Activated CD4-positive, alpha-beta memory T cell treated with anti-CD3 and anti-CD28 coated beads for 36 hours (primary cell): ENCODE data around the gene TSPAN8. TPM values are rescaled to one million over a fixed set of nuclear protein-coding genes. Genes with fewer than 3 reads are reported as not detected.
"Not testable (repeated sequence)": the region's sequence is repeated elsewhere in the genome, so short reads cannot be mapped to it uniquely, and the experiment has no call there.

ENCODE experiments used
- CTCF ChIA-PET: fragments of 350-600 bp; sonication (Branson Sonifier 250); formaldehyde crosslinking; loops from one replicate; lab custom pipeline; 2021; ENCODE audit warnings: antibody characterized with exemption, inconsistent platforms; lab: Charles Lee
- POLR2A ChIA-PET: fragments of 350-600 bp; sonication (Branson Sonifier 250); formaldehyde crosslinking; loops from one replicate; lab custom pipeline; 2021; ENCODE audit warnings: antibody characterized with exemption; lab: Charles Lee
- DNase-seq: peaks from one replicate; pipeline ENCODE4 v3.0.0-alpha.2; 2020
- H3K27ac Mint-ChIP-seq: one replicate; pipeline ENCODE4 v1.8.0; 2021; ENCODE audit warnings: mixed read lengths
- H3K27me3 Mint-ChIP-seq: one replicate; pipeline ENCODE4 v1.8.0; 2021; ENCODE audit warnings: mixed read lengths
- H3K36me3 Mint-ChIP-seq: one replicate; pipeline ENCODE4 v1.8.0; 2021; ENCODE audit warnings: mixed read lengths
- H3K4me1 Mint-ChIP-seq: one replicate; pipeline ENCODE4 v1.8.0; 2021; ENCODE audit warnings: low read depth, mixed read lengths
- H3K4me3 Mint-ChIP-seq: one replicate; pipeline ENCODE4 v1.8.0; 2021; ENCODE audit warnings: mild to moderate bottlenecking, mixed read lengths
- H3K9me3 Mint-ChIP-seq: one replicate; pipeline ENCODE4 v1.8.0; 2021; ENCODE audit warnings: mixed read lengths
- intact Hi-C: fragments of 100-400 bp; cut with micrococcal nuclease; formaldehyde crosslinking; loops from one replicate; pipeline ENCODE4 v1.15.1; 2023
- total RNA-seq, 2 experiments: library from RNA; stranded (reverse); gene quantifications; one replicate each; pipeline ENCODE4 v1.2.3, GENCODE V29; 2021

TSPAN8 gene
- total RNA-seq, 2 experiments from 2014 or later: not detected

DNA sequence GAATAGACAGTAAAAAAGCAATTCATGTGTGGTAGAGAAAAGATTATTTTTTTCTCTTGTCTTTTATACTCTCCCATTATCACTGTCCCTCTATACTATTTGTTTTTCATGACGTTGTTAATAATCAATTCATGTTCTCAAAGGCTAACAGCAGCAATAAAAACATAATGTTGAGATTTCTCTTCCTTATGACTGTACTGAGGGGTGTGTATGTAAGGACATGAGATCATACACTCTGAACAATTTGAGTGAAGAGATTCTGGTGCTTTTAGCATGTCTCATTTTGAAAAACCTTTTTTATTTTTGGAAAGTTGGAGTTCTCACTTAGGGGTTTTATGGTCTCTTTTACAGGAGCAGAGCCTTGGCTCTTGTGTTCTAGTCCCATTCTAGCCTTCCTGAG, 3.8 kb upstream of the TSPAN8 start:
- ChIA-PET POLR2A (no interaction called here), CTCF (no interaction called here)
- Mint-ChIP-seq H3K27ac (no peak overlapping the region), H3K9me3 (peaks cover under 1% of the 10 kb centered on the region), H3K4me1 (no peaks in the 10 kb centered on the region), H3K27me3 (no peaks in the 10 kb centered on the region), H3K36me3 (no peaks in the 10 kb centered on the region), H3K4me3 (no peak overlapping the region)
- DNase-seq: no peak
- intact Hi-C loops: no loop called here

DNA sequence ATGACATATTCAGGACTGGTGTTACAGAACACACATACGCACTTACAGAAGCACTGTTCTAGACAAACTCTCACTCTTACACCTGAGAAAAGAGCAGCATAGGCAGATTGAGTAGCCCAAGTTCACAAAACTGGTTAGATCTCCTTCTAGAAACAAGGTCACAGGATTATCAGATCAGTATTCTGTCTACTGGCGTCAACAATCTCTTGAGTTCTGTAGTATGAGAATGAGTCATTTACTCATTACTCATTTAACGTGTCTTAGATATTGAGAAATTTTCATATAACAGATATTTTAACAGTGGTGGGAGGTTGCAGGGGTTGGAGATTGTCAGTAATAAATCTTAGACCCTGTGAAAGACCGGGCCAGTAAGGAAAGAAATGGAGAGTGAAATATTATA, 2.8 kb upstream of the TSPAN8 start:
- CTCF ChIA-PET: no interaction called here
- H3K4me3 Mint-ChIP-seq: no peak overlapping the region
- DNase-seq: no peak
- H3K36me3 Mint-ChIP-seq: no peaks in the 10 kb centered on the region
- H3K9me3 Mint-ChIP-seq: no peaks in the 10 kb centered on the region
- no peaks in the 10 kb centered on the region for H3K4me1 Mint-ChIP-seq
- POLR2A ChIA-PET: no interaction called here
- H3K27ac Mint-ChIP-seq: no peak overlapping the region
- no peaks in the 10 kb centered on the region for H3K27me3 Mint-ChIP-seq
- intact Hi-C loops: no loop called here

DNA sequence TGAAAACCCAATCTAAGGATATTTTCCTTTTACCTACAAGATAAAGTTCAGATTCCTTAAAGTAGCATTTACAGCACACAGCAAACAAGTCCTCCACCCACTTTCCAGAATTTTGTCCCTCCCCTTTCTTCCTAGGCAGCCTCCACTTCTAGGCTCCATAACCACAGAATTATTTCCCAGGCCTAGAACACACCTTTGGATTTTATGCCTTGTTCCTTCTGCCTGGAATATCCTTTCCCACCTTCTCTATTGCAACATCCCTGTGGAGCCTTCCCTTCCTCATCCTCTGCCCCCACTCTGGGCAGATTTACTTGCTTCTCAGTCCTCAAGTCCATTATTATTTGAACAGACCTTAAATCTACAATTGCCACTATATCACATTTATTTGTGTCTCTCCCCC, 2.1 kb upstream of the TSPAN8 start:
- intact Hi-C loops: no loop called here
- CTCF ChIA-PET: no interaction called here
- DNase-seq: no peak
- Mint-ChIP-seq H3K36me3 (no peaks in the 10 kb centered on the region), H3K27me3 (no peaks in the 10 kb centered on the region), H3K9me3 (no peaks in the 10 kb centered on the region), H3K4me3 (no peak overlapping the region), H3K27ac (no peak overlapping the region), H3K4me1 (no peaks in the 10 kb centered on the region)
- POLR2A ChIA-PET: no interaction called here

DNA sequence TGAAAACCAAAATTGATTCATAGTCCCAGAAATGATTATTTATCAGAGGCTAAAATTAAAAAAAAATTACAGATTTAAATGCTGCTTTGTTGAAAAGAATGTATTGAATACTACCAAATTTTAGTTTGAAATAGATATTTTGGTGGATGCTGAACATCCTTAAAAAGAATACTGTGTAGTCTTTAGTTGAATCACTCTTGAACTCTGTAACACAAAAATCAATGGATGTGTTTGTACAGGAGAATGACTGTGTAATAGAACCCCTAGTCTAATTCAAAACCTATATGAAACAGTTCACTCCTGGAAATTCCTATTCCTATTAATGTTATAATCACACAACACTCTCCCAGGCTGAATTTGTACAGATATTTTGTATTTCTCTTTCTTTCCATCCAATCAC, 1.5 kb upstream of the TSPAN8 start:
- Mint-ChIP-seq H3K36me3 (no peaks in the 10 kb centered on the region), H3K9me3 (no peaks in the 10 kb centered on the region), H3K27me3 (no peaks in the 10 kb centered on the region), H3K27ac (no peak overlapping the region), H3K4me3 (no peak overlapping the region), H3K4me1 (no peaks in the 10 kb centered on the region)
- ChIA-PET POLR2A (no interaction called here), CTCF (no interaction called here)
- DNase-seq: no peak
- intact Hi-C loops: no loop called here

DNA sequence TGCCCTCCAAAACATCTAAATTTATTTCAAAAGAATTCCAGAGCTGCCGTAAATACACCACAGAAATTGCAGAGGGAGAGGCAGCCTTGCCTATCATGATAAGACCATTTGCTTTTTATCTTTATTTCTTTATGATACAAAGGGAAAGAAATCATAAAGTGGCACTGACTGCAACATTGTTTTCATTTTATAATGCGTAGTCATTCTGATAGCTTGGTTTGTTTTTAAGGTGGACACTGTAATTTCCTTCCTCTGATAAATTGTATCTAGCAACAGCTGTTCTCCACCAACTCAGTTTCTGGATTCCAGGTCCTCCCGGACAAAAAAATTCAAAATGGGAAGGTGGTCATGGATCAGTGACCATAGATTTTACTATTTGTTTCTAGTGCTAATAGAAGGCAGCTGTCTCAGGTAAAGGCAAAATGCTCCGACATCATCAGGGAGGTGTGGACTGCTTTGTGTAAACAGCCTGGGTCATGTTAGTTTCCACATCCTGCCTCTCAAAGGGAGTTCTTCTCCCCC, 623 bp upstream of the TSPAN8 start:
- no peaks in the 10 kb centered on the region for H3K36me3 Mint-ChIP-seq
- H3K4me1 Mint-ChIP-seq: no peaks in the 10 kb centered on the region
- ChIA-PET CTCF (no interaction called here), POLR2A (no interaction called here)
- H3K27me3 Mint-ChIP-seq: no peaks in the 10 kb centered on the region
- DNase-seq: no peak
- no peak overlapping the region for H3K27ac Mint-ChIP-seq
- no peaks in the 10 kb centered on the region for H3K9me3 Mint-ChIP-seq
- intact Hi-C loops: no loop called here
- no peak overlapping the region for H3K4me3 Mint-ChIP-seq

DNA sequence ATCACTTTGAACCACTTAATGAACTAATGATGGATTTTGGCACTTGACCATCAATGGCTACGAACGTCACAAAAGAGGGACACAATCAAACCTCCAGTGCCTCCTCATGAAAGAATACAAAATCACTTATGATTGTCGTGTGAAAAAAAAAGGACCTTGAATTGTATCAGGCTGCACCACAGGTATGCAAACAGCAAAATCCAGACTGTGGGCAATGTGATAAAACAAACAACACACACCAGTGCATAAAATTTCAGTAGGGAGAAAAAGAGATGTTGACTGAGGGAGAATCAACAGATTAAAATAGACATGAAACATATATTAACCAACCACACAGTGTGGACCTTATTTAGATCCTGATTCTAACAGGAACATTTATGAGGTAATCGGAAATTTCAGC, 2.6 kb downstream of the TSPAN8 start:
- POLR2A ChIA-PET: no interaction called here
- H3K27ac Mint-ChIP-seq: no peak overlapping the region
- H3K9me3 Mint-ChIP-seq: peaks cover 1% of the 10 kb centered on the region
- H3K27me3 Mint-ChIP-seq: no peaks in the 10 kb centered on the region
- CTCF ChIA-PET: no interaction called here
- H3K4me3 Mint-ChIP-seq: no peak overlapping the region
- DNase-seq: no peak
- no peaks in the 10 kb centered on the region for H3K4me1 Mint-ChIP-seq
- intact Hi-C loops: no loop called here
- no peaks in the 10 kb centered on the region for H3K36me3 Mint-ChIP-seq

DNA sequence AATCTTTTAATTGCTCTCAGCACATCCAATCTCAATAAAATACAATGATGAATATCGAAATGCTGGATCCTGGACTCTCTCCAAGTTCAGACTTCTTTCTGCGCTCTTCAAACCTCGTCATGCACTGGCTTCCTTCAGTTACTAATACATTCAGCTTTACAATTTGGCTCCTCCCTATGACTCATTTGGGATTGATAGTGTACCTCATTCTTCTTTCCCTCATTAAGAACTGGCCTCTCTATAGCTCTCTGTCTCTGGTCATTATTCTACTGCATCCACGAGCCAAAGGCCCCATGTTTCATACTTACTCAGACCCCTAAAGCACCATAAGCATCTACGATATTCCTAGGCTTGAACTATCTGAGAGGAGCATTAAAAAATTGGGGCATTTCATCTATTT, 4.9 kb downstream of the TSPAN8 start:
- Mint-ChIP-seq H3K4me1 (no peaks in the 10 kb centered on the region), H3K4me3 (no peak overlapping the region), H3K27ac (no peak overlapping the region), H3K27me3 (no peaks in the 10 kb centered on the region), H3K36me3 (no peaks in the 10 kb centered on the region), H3K9me3 (peaks cover 3% of the 10 kb centered on the region)
- intact Hi-C loops: no loop called here
- no peak for DNase-seq
- ChIA-PET CTCF (no interaction called here), POLR2A (no interaction called here)

DNA sequence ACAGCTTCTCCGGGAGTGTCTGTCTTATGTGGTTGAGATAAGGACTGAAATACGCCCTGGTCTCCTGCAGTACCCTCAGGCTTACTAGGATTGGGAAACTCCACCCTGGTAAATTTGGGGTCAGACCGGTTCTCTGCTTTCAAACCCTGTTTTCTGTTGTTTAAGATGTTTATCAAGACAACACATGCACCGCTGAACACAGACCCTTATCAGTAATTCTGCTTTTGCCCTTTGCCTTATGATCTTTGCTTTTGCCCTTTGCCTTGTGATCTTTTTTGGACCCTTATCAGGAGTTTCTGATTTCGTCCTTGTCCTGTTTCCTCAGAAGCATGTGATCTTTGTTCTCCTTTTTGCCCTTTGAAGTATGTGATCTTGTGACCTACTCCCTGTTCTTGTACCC, 7.8 kb downstream of the TSPAN8 start:
- intact Hi-C loops, DNase-seq, CTCF ChIA-PET, POLR2A ChIA-PET, H3K4me1 Mint-ChIP-seq, H3K27me3 Mint-ChIP-seq, H3K27ac Mint-ChIP-seq, H3K36me3 Mint-ChIP-seq, H3K4me3 Mint-ChIP-seq, H3K9me3 Mint-ChIP-seq: not testable (repeated sequence)

DNA sequence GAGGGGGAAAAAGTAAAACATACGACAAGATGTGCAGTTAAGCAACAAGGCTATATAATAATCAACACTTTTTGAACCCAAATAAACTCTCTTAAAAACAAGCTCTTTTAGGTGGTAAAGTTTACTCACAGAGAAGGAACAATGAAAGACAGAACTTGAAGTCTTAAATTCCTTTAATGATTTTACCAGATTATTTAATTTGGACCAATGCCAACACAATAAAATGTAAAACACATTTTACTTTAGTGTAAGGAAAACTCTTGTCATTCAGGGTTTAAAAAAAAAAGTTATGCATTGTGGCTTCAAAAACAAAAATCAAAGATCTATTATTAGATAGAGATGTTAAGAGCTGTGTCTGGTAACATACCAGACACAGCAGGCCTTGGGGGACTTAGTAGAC, 13.1 kb downstream of the TSPAN8 start:
- H3K27me3 Mint-ChIP-seq: no peaks in the 10 kb centered on the region
- CTCF ChIA-PET: no interaction called here
- H3K36me3 Mint-ChIP-seq: no peaks in the 10 kb centered on the region
- no peak overlapping the region for H3K4me3 Mint-ChIP-seq
- no peak overlapping the region for H3K27ac Mint-ChIP-seq
- no peaks in the 10 kb centered on the region for H3K4me1 Mint-ChIP-seq
- no peak for DNase-seq
- intact Hi-C loops: no loop called here
- POLR2A ChIA-PET: no interaction called here
- H3K9me3 Mint-ChIP-seq: no peaks in the 10 kb centered on the region

DNA sequence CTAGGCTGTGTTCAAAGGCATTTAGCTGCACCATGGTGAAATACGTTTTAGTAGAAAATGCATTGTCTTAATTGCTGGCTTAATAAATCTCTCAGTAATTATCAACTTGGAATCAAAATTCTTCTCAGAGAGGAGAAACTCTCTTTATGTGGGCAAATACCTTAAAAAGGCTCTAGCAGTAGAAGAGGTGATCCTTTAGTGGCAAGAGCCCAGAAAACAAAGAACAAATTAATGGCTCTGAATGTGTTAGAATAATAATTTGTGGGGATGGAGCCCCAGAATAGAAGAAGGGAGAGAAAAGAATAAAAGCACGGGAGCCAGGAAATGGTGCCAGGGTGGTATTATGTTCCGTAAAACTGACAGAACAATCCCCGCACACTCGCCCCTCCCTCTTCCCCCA, 14.8 kb downstream of the TSPAN8 start:
- POLR2A ChIA-PET: no interaction called here
- no peaks in the 10 kb centered on the region for H3K36me3 Mint-ChIP-seq
- no peak for DNase-seq
- no peak overlapping the region for H3K27ac Mint-ChIP-seq
- H3K4me1 Mint-ChIP-seq: no peaks in the 10 kb centered on the region
- H3K9me3 Mint-ChIP-seq: no peaks in the 10 kb centered on the region
- intact Hi-C loops: no loop called here
- CTCF ChIA-PET: no interaction called here
- H3K4me3 Mint-ChIP-seq: no peak overlapping the region
- no peaks in the 10 kb centered on the region for H3K27me3 Mint-ChIP-seq

DNA sequence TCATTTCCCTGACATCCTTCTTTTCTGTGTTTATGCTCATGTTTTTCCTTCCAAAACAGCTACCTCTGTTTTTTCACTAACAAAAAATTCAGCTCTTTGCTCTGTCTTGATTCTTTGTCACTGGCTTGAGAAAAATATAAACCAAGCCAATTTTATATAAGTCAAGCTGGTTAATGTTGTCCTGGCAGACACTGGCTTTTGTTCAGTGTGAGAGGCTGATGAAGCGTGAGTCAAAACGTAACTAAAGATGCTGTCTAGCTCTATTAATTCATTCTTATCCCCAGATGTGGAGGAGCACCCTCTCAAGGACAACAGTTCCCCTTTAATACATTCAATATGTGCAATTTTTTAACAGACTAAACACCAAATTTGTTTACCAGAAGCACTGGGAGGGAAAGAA, 15.8 kb downstream of the TSPAN8 start:
- intact Hi-C loops: no loop called here
- H3K27ac Mint-ChIP-seq: no peak overlapping the region
- DNase-seq: no peak
- ChIA-PET CTCF (no interaction called here), POLR2A (no interaction called here)
- no peaks in the 10 kb centered on the region for H3K9me3 Mint-ChIP-seq
- H3K27me3 Mint-ChIP-seq: no peaks in the 10 kb centered on the region
- H3K4me1 Mint-ChIP-seq: no peaks in the 10 kb centered on the region
- H3K36me3 Mint-ChIP-seq: no peaks in the 10 kb centered on the region
- H3K4me3 Mint-ChIP-seq: no peak overlapping the region

DNA sequence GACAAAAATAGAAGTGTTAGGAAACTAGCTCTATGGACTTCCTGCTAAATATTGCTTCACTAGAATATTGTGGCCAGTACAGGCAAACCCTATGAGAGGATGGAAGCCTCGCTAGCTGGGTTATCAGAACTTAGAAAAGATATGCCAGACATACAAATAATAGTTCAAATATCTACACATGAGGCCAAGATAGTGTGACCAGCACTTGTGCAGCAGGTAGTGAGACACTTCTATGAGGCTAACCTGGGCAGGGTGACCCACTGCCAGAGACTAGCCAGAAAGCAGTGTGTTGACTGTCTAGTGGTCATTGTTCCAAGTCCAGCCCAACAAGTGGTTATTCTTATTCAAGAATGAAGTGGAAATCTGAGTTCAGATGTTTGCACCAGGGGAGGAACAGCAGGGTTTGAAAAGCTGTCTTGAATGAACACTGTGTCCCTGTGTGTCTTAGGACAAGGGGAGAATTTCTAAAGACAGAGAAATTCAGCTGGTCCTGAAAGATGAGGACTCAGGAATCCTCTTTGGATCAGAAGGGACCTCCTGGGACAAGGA, 16.3 kb downstream of the TSPAN8 start:
- H3K4me3 Mint-ChIP-seq: no peak overlapping the region
- CTCF ChIA-PET: no interaction called here

DNA sequence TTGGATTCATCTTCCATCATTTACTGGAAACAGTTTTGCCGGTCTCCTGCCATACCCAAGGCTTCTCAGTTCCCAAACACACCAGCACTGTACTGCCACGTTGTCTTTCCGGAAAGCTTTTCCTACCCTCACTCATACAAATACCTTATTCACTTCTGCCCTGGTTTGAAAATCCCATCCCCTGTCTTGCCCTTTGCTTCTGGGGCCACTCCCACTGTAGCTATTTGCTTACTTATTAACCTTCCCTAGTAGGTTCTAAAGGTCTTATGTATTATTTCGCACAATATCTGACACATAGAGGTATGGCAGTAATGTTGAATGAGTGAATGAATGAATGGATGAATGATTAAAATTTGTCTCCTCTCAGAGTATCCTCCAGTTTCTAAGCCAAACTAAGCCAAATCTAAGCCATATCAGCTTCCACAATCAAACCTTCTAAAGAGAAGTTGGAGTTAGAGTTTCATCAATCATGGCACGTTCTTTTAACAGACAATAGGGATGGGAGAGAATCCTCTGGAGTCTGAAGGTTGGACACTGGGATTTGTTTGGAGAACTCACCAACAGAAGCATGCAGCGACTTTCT, 18.6 kb downstream of the TSPAN8 start:
- H3K27me3 Mint-ChIP-seq: no peaks in the 10 kb centered on the region
- ChIA-PET CTCF (no interaction called here), POLR2A (no interaction called here)
- H3K4me1 Mint-ChIP-seq: no peaks in the 10 kb centered on the region
- no peaks in the 10 kb centered on the region for H3K36me3 Mint-ChIP-seq
- H3K9me3 Mint-ChIP-seq: no peaks in the 10 kb centered on the region
- intact Hi-C loops: no loop called here
- no peak overlapping the region for H3K27ac Mint-ChIP-seq
- no peak for DNase-seq
- no peak overlapping the region for H3K4me3 Mint-ChIP-seq

More for the DNA sequence above, 16.3 kb downstream of the TSPAN8 start:
- DNase-seq: no peak
- POLR2A ChIA-PET: no interaction called here
- intact Hi-C loops: no loop called here
- H3K9me3 Mint-ChIP-seq: no peaks in the 10 kb centered on the region
- H3K27me3 Mint-ChIP-seq: no peaks in the 10 kb centered on the region
- H3K4me1 Mint-ChIP-seq: no peaks in the 10 kb centered on the region
- H3K27ac Mint-ChIP-seq: no peak overlapping the region
- H3K36me3 Mint-ChIP-seq: no peaks in the 10 kb centered on the region
